GM18526 (cell line): Measurements from ENCODE around the gene KCNK17.

Experiments
- POLR2A ChIP-seq: IDR thresholded peaks from 3 replicates; pipeline ENCODE4 v1.6.1; 2011; ENCODE audit not compliant: insufficient read length; ENCODE audit errors: extremely low read depth

Gene KCNK17

DNA sequence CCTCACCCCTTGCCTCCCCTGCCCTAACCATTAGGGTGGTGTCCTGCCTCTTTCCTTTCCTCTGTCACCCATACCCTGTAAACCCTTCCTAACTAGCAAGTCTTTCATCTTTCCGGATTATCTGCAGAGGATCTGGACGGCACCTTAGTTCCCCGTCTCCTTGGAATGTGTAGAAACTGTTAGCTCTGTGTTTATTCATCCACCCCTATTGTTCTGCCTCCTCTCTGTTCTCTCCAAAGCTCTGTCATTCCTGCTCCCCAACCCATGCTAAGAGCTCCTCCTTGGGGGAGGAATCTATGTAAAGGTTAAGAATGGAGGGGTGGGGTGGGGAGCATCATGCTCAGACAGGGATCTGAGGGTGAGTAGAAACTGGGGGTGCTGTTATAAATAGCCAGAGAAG, 45.5 kb downstream of the KCNK17 start:
- TF ChIP-seq POLR2A, result no peak

DNA sequence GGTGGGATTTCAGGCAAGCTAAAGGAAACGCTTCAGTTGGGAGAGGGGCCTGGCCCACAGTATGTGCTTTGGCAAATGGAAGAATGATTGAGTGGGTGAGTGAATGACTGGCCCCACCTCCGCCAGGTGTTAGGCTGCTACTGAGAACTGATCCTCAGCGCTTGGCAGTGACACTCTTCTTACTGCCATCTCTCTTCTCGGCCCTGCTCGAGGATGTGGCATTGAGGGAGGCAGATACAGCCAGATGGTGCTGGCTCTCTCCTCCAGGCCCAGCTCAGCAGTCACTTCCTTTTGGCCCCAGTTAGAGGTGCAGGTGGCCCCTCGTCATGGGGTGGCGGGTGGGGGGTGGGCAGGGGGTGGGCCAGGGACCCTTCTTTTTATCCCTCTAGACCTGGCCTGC, 46.0 kb downstream of the KCNK17 start:
- TF ChIP-seq POLR2A, result no peak

DNA sequence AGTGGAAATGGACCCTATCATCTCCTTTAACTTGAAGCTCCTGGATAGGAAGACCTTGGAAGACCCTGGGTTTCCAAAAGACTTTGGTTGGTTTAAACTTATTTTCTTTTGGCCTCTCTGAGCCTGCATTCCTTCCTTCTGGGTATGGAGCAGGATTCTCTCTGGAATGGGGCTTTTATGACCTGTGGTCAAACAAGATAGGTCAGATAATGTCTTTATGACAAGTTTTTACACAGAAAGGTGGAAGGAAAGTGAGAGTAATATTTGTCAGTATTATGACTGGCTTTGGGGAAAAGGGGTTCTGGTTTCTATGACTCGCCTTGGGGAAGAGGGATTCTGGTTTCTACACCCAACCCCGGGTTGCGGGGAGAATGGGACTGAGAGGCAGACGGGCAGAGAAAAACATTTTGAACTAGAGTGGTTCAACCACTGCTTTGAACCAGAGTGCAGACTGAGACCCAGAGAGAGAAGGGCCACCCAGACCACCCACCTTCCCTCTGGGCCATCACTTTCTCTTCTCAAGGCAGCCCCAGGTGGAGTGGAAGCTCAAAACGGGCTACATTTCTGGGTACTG, 47.4 kb downstream of the KCNK17 start:
- TF ChIP-seq POLR2A, result no peak

DNA sequence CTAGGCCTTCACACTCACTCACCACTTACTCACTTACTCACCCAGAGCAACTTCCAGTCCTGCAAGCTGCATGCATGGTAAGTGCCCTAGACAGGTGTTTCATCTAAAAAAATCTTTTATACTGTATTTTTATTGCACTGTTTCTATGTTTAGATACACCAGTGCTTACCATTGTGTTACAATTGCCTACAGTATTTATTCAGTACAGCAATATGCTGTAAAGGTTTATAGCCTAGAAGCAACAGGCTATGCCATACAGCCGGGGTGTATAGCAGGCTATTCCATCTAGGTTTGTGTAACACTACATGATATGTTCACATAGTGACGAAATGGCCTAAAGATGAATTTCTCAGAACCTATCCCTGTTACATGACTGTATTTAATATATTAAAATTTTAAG, 47.8 kb downstream of the KCNK17 start:
- TF ChIP-seq POLR2A, result no peak

DNA sequence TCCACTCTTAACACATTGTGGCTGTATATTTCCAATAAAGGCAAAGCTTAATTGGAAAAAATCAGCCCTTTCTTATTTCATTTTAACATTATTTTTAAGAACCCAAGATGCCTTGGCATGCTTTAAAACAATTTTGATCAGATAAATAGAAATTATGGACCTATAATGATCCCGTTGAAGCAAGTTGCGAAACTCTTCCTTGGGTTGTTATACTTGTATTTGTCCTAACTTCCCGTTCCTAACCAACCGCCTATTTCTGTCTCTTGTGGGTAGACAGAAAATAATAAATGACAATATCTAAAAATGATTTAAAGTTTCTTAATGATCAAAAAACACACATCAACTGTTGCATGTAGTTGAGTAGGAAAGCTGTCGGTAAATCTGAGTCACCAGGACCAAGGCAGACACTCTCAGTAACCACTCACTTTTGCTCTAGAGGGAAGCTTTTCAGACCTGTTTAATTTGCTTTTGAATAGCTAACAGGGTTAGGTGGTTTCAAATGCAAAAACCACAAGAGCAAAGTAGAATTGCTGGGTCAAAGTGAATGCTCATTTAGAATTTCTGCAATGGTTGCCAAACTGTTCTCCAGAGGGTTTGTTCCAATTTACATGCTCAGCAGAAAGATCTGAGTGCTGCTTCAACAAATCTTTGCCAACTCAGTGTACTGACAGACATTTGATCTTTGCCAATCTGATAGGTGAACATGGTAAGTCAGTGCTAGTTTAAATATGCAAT, 50.7 kb downstream of the KCNK17 start:
- no peak for TF ChIP-seq POLR2A

DNA sequence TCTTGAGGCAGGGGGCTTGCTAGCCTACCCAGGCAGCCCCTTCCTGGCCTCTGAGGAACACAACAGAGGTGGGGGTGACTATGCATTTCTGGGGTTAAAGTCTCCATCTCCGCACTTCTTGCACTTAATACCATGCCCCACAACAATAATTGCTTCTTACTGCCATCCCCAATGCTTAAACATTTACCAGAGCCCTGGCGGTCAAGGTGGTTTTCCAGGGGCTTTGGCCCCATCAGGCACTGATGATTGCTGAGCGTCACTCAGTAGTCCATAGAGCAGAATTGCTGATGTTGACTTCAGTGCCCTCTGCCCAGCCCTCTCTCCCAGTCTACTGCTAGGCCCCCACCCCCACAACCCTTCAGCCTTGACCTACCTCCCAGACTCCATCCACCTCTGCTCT, 52.5 kb downstream of the KCNK17 start:
- no peak for TF ChIP-seq POLR2A

DNA sequence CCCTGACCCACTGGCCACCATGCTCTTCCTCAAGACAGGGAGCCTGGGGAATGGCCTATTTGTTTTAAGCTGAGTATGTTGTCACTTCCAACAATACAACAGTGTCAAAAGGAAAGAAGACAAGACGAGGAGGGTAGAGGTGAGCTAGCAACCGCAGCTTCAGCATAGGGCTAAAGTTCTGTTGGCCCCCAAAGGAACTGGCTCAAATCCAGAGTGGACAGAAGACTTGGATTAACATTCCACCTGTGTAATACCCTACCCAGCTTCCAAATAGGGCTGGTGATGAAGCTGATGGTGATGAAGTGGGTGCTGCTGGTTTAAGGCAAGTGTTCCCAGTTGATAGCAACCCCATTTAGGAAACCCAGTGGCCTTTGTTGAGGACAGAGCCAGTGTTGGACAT, 53.3 kb downstream of the KCNK17 start:
- TF ChIP-seq POLR2A, result no peak

DNA sequence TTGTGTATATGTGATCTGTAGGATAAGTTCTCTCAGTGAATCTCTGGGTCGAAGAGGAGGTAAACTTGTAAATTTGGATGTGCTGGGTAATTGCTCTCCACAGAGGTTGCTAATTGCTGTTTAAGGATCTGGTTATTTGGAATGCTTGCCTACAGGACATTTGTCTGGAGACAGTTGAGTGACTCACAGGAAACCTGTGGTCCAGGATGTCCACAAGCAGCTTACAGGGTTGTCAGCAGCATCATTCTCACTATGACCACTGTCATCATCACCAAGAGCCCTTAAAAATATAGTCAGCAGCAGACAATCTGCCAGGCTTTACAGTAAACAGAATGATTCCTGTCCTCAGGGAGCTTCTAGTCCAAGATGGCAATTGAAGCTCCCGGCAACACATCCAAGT, 53.8 kb downstream of the KCNK17 start:
- TF ChIP-seq POLR2A, result no peak

DNA sequence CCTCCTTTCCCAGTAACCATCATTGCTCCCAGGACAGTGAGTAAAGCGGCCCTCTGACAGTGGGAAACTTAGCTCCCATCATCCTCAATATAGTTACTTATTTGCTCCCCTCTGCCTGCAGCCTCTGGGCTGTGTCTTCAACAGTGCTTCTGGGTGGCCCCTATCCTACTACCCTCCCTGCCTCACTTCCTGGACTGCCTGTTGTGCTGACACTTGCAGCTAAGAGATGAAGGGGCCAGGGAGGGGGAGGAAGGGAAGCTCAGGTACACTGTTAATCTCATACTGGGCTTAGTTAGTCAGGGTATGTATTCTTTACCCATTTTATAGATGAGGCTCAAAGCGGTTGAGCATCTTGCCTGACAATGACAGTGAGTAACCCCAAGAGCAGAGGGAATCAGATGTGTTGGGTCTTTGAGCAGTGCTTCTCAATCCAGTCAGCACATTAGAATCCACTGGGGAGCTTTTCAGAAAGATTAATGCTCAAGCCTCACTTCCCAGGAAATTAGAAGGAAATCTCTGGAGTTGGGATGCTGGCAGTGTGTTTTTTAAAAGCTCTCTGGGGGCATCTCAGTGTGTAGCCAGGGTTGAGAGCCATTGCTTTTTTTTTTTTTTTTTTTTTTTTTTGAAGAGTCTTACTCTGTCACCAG, 57.8 kb downstream of the KCNK17 start:
- TF ChIP-seq POLR2A, result no peak

DNA sequence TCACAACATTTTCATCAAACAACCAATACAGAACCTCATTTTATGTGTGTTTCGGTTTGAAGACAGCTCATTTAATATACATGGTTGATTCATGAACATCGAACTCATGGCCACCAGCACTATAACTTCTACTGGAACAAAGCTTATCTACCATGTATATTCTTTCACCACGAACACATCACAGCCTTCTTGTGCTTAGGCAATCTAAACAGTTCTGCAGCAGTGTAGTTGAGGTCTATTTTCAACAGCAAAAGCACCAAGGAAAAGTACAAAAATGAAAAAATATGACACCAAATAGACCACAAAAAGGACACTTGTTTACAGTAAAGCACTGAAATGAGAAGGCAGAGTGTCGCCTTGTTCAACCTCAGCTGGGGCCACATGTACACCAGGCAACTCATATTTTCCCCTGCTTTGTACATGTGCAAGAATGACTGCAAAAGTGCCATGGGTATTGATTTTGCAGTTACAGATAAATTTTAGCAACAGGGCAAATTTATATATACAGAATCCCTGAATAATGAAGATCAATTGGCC, 59.2 kb downstream of the KCNK17 start:
- no peak for TF ChIP-seq POLR2A

DNA sequence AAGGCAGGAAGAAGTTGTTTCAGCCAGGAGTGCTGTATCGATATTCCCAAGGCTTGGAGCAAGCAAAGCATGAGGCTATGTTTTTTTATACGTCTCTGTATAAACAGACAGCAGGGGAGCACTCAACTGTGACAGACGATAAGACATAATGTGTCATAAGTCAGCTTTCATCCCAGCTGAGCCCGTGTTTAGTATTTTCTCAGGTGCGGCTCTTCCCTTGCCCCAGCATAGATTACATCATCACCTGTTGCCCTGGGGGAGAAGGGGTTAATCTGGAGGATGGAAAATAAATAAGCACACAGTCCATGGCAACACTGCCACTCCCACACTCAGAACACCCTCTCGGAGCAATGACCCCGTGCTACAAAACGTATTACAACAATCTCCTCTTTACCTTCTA, 62.8 kb downstream of the KCNK17 start:
- TF ChIP-seq POLR2A, result no peak

DNA sequence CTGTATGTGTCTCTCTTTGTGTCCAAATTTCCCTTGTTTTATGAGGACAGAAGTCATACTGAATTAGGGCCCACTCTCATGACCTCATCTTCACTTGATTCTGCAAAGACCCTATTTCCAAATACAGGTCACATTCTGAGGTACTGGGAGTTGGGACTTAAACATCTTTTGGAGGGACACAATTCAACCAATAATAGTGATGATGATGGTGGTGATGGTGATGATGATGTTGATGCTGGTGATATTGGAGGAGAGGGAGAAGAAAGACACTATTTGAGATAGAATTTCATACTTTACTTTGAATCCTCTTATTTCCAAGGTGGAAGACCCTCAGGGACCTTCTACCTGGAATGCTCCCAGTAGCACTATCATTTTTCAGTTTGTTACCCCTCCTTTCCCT, 63.7 kb downstream of the KCNK17 start:
- no peak for TF ChIP-seq POLR2A

DNA sequence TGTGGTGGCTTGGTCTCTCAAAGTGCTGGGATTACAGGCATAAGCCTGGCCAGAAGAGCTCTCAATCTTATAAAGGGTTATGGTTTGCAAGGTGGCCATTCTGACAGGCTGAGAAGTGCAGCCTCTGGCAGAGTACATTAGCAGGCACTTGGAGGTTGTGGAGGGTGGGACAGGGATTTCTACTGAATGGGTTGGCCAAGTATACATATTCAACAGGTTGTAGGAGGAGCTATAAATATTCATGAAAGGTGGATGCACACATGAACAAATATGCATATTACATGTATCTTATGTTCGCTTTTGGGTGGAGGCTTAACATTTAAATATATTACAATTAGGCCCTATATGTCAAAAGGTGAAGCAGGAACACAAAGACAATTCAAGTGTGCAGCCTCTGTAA, 64.9 kb downstream of the KCNK17 start:
- no peak for TF ChIP-seq POLR2A
